Endodermal cell (in vitro differentiated cells): ENCODE measurements around the gene PPP2R5E. TPM values are rescaled to one million over a fixed set of nuclear protein-coding genes. Genes with fewer than 3 reads are reported as not detected.
A peak's percentile ranks its signal among the peaks of the same experiment; 100 is the strongest.
"Not testable (repeated sequence)": the region's sequence is repeated elsewhere in the genome, so short reads cannot be mapped to it uniquely, and the experiment has no call there.

Source experiments
- DNase-seq: peaks from one replicate; pipeline ENCODE4 v3.0.0-alpha.2; 2017
- H3K27ac ChIP-seq: 2 replicates; pipeline ENCODE4 v1.5.1; 2013; ENCODE audit warnings: mild to moderate bottlenecking, low read depth, low read length, moderate library complexity
- H3K27me3 ChIP-seq: 2 replicates; pipeline ENCODE4 v1.6.1; 2013; ENCODE audit warnings: mild to moderate bottlenecking, low read length, moderate library complexity; ENCODE audit not compliant: insufficient read depth, control insufficient read depth, poor library complexity, severe bottlenecking
- H3K36me3 ChIP-seq: 2 replicates; pipeline ENCODE4 v1.7.0; 2013; ENCODE audit warnings: mild to moderate bottlenecking, low read length, moderate library complexity; ENCODE audit not compliant: control insufficient read depth, insufficient read depth
- H3K4me1 ChIP-seq: one replicate; pipeline ENCODE4 v1.7.0; 2013; ENCODE audit warnings: low read length; ENCODE audit not compliant: control insufficient read depth, insufficient read depth
- H3K4me3 ChIP-seq: 2 replicates; pipeline ENCODE4 v1.5.1; 2013; ENCODE audit warnings: mild to moderate bottlenecking, low read length, moderate library complexity
- H3K9ac ChIP-seq: 2 replicates; pipeline ENCODE4 v1.6.1; 2013; ENCODE audit warnings: mild to moderate bottlenecking, low read length, moderate library complexity; ENCODE audit not compliant: poor library complexity, severe bottlenecking; ENCODE audit errors: extremely low read depth
- H3K9me3 ChIP-seq: 2 replicates; pipeline ENCODE4 v1.6.1; 2013; ENCODE audit warnings: mild to moderate bottlenecking, low read length, moderate library complexity; ENCODE audit not compliant: control insufficient read depth
- H3K27ac Mint-ChIP-seq: 2 replicates; pipeline ENCODE4 v1.8.0; 2020; ENCODE audit warnings: mixed read lengths
- H3K27me3 Mint-ChIP-seq: 2 replicates; pipeline ENCODE4 v1.8.0; 2021; ENCODE audit warnings: mild to moderate bottlenecking, mixed read lengths; ENCODE audit not compliant: insufficient read depth
- H3K36me3 Mint-ChIP-seq: 2 replicates; pipeline ENCODE4 v1.8.0; 2020; ENCODE audit warnings: low read depth, mixed read lengths
- H3K4me1 Mint-ChIP-seq: 2 replicates; pipeline ENCODE4 v1.8.0; 2020; ENCODE audit warnings: mixed read lengths
- H3K4me3 Mint-ChIP-seq: 2 replicates; pipeline ENCODE4 v1.8.0; 2020; ENCODE audit warnings: mild to moderate bottlenecking, moderate library complexity, mixed read lengths
- H3K9me3 Mint-ChIP-seq: 2 replicates; pipeline ENCODE4 v1.8.0; 2020; ENCODE audit warnings: mild to moderate bottlenecking, mixed read lengths
- CTCF ChIP-seq: fragments of 200-600 bp; sonication (generic); conservative IDR thresholded peaks from 2 replicates; pipeline ENCODE4 v1.5.0; 2021; ENCODE audit warnings: antibody characterized with exemption, mild to moderate bottlenecking
- WGBS, 2 experiments: methylation state at CpG; one replicate each; pipeline versions ENCODE4 v1.1.5 to v1.1.7; 2013; ENCODE audit warnings: missing lambda C conversion rate in 2 of 2, mixed read lengths in 1 of 2; ENCODE audit not compliant: insufficient coverage in 1 of 2, insufficient read length in 1 of 2; 5-methylcytosine and 5-hydroxymethylcytosine counted together
- total RNA-seq, 2 donors: library from RNA; stranded (reverse); fragmentation: NEBNext Ultra II Directional in 1 of 2; extraction: Animal tissue kit (Norgen Biotek cat#: 25700) in 1 of 2; gene quantifications; 2 replicates in 1 of 2; 3 replicates in 1 of 2; pipeline ENCODE4 v1.2.1, GENCODE V29; 2021

PPP2R5E gene
- total RNA-seq, 2 donors from 2014 or later: 61.1 to 63.8 TPM

GRCh38 chr14:63524537-63525155, 18.5 kb downstream of the PPP2R5E start:
- H3K4me3 Mint-ChIP-seq: no peak overlapping the region

GRCh38 chr14:63523735-63524426, 19.3 kb downstream of the PPP2R5E start:
- Mint-ChIP-seq H3K27me3 (no peaks in the 10 kb centered on the region), H3K4me3 (no peak overlapping the region), H3K36me3 (peaks cover 53% of the 10 kb centered on the region), H3K9me3 (peaks cover 17% of the 10 kb centered on the region), H3K27ac (peak overlapping the region; percentile 33), H3K4me1 (peaks cover 3% of the 10 kb centered on the region)
- no peak for DNase-seq
- Histone ChIP-seq H3K4me1 (no peaks in the 10 kb centered on the region), H3K9me3 (peaks cover 20% of the 10 kb centered on the region), H3K4me3 (peak overlapping the region; percentile 36), H3K27me3 (no peaks in the 10 kb centered on the region), H3K36me3 (peaks cover 49% of the 10 kb centered on the region), H3K9ac (no peak overlapping the region), H3K27ac (no peak overlapping the region)
- 98 to 100% methylated on average over 3 of the region's 4 CpGs for WGBS, 2 experiments
- no peak for TF ChIP-seq CTCF

More at GRCh38 chr14:63524537-63525155, 18.5 kb downstream of the PPP2R5E start:
- no peaks in the 10 kb centered on the region for H3K27me3 ChIP-seq
- peaks cover 17% of the 10 kb centered on the region for H3K9me3 Mint-ChIP-seq
- H3K27ac Mint-ChIP-seq: no peak overlapping the region
- no peak overlapping the region for H3K4me3 ChIP-seq
- no peak for TF ChIP-seq CTCF
- H3K36me3 ChIP-seq: peaks cover 46% of the 10 kb centered on the region
- 87% methylated on average over 12 of the region's 12 CpGs for WGBS, 2 experiments
- peaks cover 3% of the 10 kb centered on the region for H3K4me1 Mint-ChIP-seq
- H3K27me3 Mint-ChIP-seq: no peaks in the 10 kb centered on the region
- H3K4me1 ChIP-seq: no peaks in the 10 kb centered on the region
- no peak overlapping the region for H3K27ac ChIP-seq
- H3K9me3 ChIP-seq: peaks cover 20% of the 10 kb centered on the region
- no peak overlapping the region for H3K9ac ChIP-seq
- peaks cover 58% of the 10 kb centered on the region for H3K36me3 Mint-ChIP-seq
- DNase-seq: no peak

GRCh38 chr14:63522511-63522910, 20.7 kb downstream of the PPP2R5E start:
- H3K9ac ChIP-seq, H3K4me1 Mint-ChIP-seq, H3K4me3 Mint-ChIP-seq, DNase-seq, H3K27me3 ChIP-seq, H3K27ac Mint-ChIP-seq, H3K27ac ChIP-seq, H3K4me3 ChIP-seq, H3K4me1 ChIP-seq, H3K27me3 Mint-ChIP-seq: not testable (repeated sequence)
- H3K9me3 Mint-ChIP-seq: peaks cover 17% of the 10 kb centered on the region
- Histone ChIP-seq H3K36me3 (peaks cover 48% of the 10 kb centered on the region), H3K9me3 (peaks cover 20% of the 10 kb centered on the region)
- 97 to 100% methylated on average over 5 to 15 of the region's 41 CpGs for WGBS, 2 experiments
- peaks cover 53% of the 10 kb centered on the region for H3K36me3 Mint-ChIP-seq
